Stimulated activated CD8-positive, alpha-beta memory T cell treated with anti-CD3 and anti-CD28 coated beads, Interleukin-7, amount 100 ng/mL, for 24 hours (primary cell): ENCODE data around the gene MAPK14.

Experiments
- DNase-seq: peaks from one replicate; pipeline ENCODE4 v3.0.0-alpha.2; 2020; ENCODE audit warnings: low read depth

The MAPK14 gene

GRCh38 chr6:36104836-36105235 is 77.2 kb downstream of the MAPK14 start:
- DNase-seq = no peak

GRCh38 chr6:36109092-36109491 is 81.5 kb downstream of the MAPK14 start:
- DNase-seq = no peak

GRCh38 chr6:36110050-36110449 is 82.4 kb downstream of the MAPK14 start:
- no peak for DNase-seq

GRCh38 chr6:36110863-36111262 is 83.3 kb downstream of the MAPK14 start:
- DNase-seq = no peak

GRCh38 chr6:36111526-36111925 is 83.9 kb downstream of the MAPK14 start:
- no peak for DNase-seq

- DNase-seq = no peak
These were observed 85.4 kb downstream of the MAPK14 start for GRCh38 chr6:36113049-36113448.

GRCh38 chr6:36113703-36114102 is 86.1 kb downstream of the MAPK14 start:
- DNase-seq = no peak

- no peak for DNase-seq
These were observed 87.3 kb downstream of the MAPK14 start for GRCh38 chr6:36114798-36115408.

GRCh38 chr6:36115412-36115811 is 87.8 kb downstream of the MAPK14 start:
- DNase-seq = no peak

- DNase-seq = no peak
These were observed 88.7 kb downstream of the MAPK14 start for GRCh38 chr6:36116066-36116864.

GRCh38 chr6:36116943-36117342 is 89.3 kb downstream of the MAPK14 start:
- no peak for DNase-seq

- DNase-seq = no peak
These were observed 90.3 kb downstream of the MAPK14 start for GRCh38 chr6:36117658-36118549.

- no peak for DNase-seq
These were observed 91.0 kb downstream of the MAPK14 start for GRCh38 chr6:36118550-36119107.

- no peak for DNase-seq
These were observed 91.6 kb downstream of the MAPK14 start for GRCh38 chr6:36119209-36119608.

GRCh38 chr6:36120018-36120417 is 92.4 kb downstream of the MAPK14 start:
- DNase-seq = no peak

GRCh38 chr6:36120539-36120938 is 92.9 kb downstream of the MAPK14 start:
- DNase-seq = no peak

GRCh38 chr6:36120979-36121786 is 93.6 kb downstream of the MAPK14 start:
- DNase-seq = no peak

GRCh38 chr6:36121787-36122494 is 94.3 kb downstream of the MAPK14 start:
- no peak for DNase-seq

GRCh38 chr6:36122495-36123269 is 95.1 kb downstream of the MAPK14 start:
- no peak for DNase-seq
